ENCODE measurements around the gene BLMH. TPM values are rescaled to one million over a fixed set of nuclear protein-coding genes. Genes with fewer than 3 reads are reported as not detected.

BLMH gene
- total RNA-seq, 1 experiment from 2014 or later: 51.2 TPM

DNA sequence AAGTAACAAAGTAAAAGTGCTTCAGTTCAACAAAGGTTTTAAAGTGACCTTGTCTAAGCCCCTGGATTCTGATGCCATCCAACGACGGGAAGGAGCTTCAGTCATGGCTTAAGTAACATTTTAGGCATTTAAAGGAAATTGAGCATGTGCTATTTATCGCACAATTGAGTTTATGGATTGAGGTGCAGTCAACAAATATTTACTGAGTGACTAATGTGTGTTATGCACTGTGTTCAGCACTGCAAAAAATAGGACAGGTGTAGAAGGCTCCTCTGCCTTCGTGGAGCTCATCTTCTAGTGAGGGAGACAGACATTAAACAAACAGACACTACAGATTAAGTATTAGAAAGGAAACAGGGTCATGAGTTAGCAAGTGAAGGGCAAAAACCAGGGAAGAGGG lies 29.6 kb upstream of the BLMH start:
- H2AFZ ChIP-seq (ENCODE audit: low read depth, low read length, poor library complexity, severe bottlenecking): no peak overlapping the region
- TF ChIP-seq EGR1 (IDR thresholded peaks at IDR 0.05; ENCODE audit: low read depth): no peak
- no peak for TF ChIP-seq FOSL1 (IDR thresholded peaks at IDR 0.05; ENCODE audit: low read depth)
- TF ChIP-seq ELF1 (IDR thresholded peaks at IDR 0.05; ENCODE audit: borderline replicate concordance, low read depth): no peak
- no TSS peak for BruUV-seq (replicated peaks)
- no peak overlapping the region for H3K9ac ChIP-seq (ENCODE audit: low read length)
- RAD21 ChIA-PET (ENCODE audit: low non-redundant PET in 1 of 2, low total read pairs in 2 of 2, uncharacterized antibody in 2 of 2, unreplicated experiment in 2 of 2): no interaction called here
- no peaks in the 10 kb centered on the region for H3K4me1 ChIP-seq (ENCODE audit: control insufficient read depth in 1 of 2, insufficient read depth in 2 of 2, low read length in 2 of 2)
- CTCF ChIA-PET: no interaction called here
- H3K27ac ChIP-seq (ENCODE audit: low read depth, low read length): no peak overlapping the region
- ATAC-seq (no peak), DNase-seq (ENCODE audit: low read depth, low spot score) (no peak)
- no peaks in the 10 kb centered on the region for H3K9me3 ChIP-seq (ENCODE audit: control insufficient read depth in 1 of 2, insufficient read depth in 1 of 2, low read depth in 1 of 2, low read length in 2 of 2)
- no peak overlapping the region for H3K4me3 ChIP-seq (replicated peaks in 1 of 2; ENCODE audit: low read depth in 1 of 2, low read length in 2 of 2)
- 0 out of 2 replicates have a peak, but pooled peaks cover 5% of the 10 kb centered on the region for H3K27me3 ChIP-seq (ENCODE audit: insufficient read depth, low read length)
- no peak overlapping the region for H3K4me2 ChIP-seq (ENCODE audit: low read length)
- POLR2A ChIA-PET: no interaction called here
- no peaks in the 10 kb centered on the region for H3K79me2 ChIP-seq (ENCODE audit: insufficient read depth, low read length)
- no peaks in the 10 kb centered on the region for H4K20me1 ChIP-seq (ENCODE audit: insufficient read depth)
- H3K36me3 ChIP-seq (ENCODE audit: control insufficient read depth in 1 of 2, insufficient read depth in 2 of 2, low read length in 2 of 2): no peaks in the 10 kb centered on the region
- intact Hi-C loops (cut with micrococcal nuclease): no loop called here
- no peaks in the 10 kb centered on the region for H3K9me2 ChIP-seq (ENCODE audit: insufficient read depth)

DNA sequence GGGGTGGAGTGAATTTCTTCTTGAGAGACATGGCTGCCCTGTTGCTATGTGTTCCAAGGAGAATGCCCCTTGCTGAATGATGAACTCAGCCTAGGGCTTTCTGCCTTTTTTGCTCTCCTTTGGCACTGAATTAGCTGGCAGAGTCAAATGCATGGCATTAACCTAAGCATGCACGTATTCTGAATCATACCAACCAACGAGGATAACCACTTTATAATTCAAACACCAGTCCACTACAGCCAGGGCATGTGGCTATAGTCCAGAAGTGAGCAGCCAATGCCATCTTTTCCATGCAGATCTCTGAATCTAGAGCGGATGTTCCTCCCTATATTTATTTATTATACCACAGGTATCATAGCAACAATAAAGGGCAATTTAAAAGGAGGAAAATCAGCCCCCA lies 26.4 kb upstream of the BLMH start:
- Histone ChIP-seq H3K4me2 (ENCODE audit: low read length) (no peak overlapping the region), H3K27ac (ENCODE audit: low read depth, low read length) (no peak overlapping the region), H3K79me2 (ENCODE audit: insufficient read depth, low read length) (no peaks in the 10 kb centered on the region), H2AFZ (ENCODE audit: low read depth, low read length, poor library complexity, severe bottlenecking) (no peak overlapping the region), H3K4me3 (replicated peaks in 1 of 2; ENCODE audit: low read depth in 1 of 2, low read length in 2 of 2) (no peak overlapping the region), H3K27me3 (ENCODE audit: insufficient read depth, low read length) (peaks cover 6% of the 10 kb centered on the region; the same call in 1 of the 2 replicates), H4K20me1 (ENCODE audit: insufficient read depth) (no peaks in the 10 kb centered on the region), H3K9ac (ENCODE audit: low read length) (no peak overlapping the region), H3K9me2 (ENCODE audit: insufficient read depth) (no peaks in the 10 kb centered on the region), H3K36me3 (ENCODE audit: control insufficient read depth in 1 of 2, insufficient read depth in 2 of 2, low read length in 2 of 2) (no peaks in the 10 kb centered on the region), H3K4me1 (ENCODE audit: control insufficient read depth in 1 of 2, insufficient read depth in 2 of 2, low read length in 2 of 2) (no peaks in the 10 kb centered on the region), H3K9me3 (ENCODE audit: control insufficient read depth in 1 of 2, insufficient read depth in 1 of 2, low read depth in 1 of 2, low read length in 2 of 2) (no peaks in the 10 kb centered on the region)
- POLR2A ChIA-PET: no interaction called here
- intact Hi-C loops (cut with micrococcal nuclease): no loop called here
- CTCF ChIA-PET: interaction anchor here (1.2 kb wide), 1 partner anchor 18 kb away, joined by 3 read pairs; no protein-coding TSS in a partner anchor
- RAD21 ChIA-PET (ENCODE audit: low non-redundant PET in 1 of 2, low total read pairs in 2 of 2, uncharacterized antibody in 2 of 2, unreplicated experiment in 2 of 2): no interaction called here
- ATAC-seq: no peak
- no peak for DNase-seq (ENCODE audit: low read depth, low spot score)
- no TSS peak for BruUV-seq (replicated peaks)
- TF ChIP-seq POLR2A (IDR thresholded peaks at IDR 0.05; ENCODE audit: borderline replicate concordance, extremely low read depth, insufficient read depth, insufficient read length): no peak
- TF ChIP-seq, protein P1, sequence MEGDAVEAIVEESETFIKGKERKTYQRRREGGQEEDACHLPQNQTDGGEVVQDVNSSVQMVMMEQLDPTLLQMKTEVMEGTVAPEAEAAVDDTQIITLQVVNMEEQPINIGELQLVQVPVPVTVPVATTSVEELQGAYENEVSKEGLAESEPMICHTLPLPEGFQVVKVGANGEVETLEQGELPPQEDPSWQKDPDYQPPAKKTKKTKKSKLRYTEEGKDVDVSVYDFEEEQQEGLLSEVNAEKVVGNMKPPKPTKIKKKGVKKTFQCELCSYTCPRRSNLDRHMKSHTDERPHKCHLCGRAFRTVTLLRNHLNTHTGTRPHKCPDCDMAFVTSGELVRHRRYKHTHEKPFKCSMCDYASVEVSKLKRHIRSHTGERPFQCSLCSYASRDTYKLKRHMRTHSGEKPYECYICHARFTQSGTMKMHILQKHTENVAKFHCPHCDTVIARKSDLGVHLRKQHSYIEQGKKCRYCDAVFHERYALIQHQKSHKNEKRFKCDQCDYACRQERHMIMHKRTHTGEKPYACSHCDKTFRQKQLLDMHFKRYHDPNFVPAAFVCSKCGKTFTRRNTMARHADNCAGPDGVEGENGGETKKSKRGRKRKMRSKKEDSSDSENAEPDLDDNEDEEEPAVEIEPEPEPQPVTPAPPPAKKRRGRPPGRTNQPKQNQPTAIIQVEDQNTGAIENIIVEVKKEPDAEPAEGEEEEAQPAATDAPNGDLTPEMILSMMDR (IDR thresholded peaks at IDR 0.05 in 2 of 3, conservative IDR thresholded peaks at IDR 0.05 in 1 of 3; ENCODE audit: borderline replicate concordance in 1 of 3, insufficient read depth in 1 of 3, low read depth in 2 of 3, low read length in 2 of 3): no peak
- TF ChIP-seq EZH2phosphoT487 (IDR thresholded peaks at IDR 0.05; ENCODE audit: borderline replicate concordance): no peak
- no peak for TF ChIP-seq RAD21 (IDR thresholded peaks at IDR 0.05; ENCODE audit: low read depth)
- TF ChIP-seq FOSL1 (IDR thresholded peaks at IDR 0.05; ENCODE audit: low read depth): no peak
- TF ChIP-seq, protein P2, sequence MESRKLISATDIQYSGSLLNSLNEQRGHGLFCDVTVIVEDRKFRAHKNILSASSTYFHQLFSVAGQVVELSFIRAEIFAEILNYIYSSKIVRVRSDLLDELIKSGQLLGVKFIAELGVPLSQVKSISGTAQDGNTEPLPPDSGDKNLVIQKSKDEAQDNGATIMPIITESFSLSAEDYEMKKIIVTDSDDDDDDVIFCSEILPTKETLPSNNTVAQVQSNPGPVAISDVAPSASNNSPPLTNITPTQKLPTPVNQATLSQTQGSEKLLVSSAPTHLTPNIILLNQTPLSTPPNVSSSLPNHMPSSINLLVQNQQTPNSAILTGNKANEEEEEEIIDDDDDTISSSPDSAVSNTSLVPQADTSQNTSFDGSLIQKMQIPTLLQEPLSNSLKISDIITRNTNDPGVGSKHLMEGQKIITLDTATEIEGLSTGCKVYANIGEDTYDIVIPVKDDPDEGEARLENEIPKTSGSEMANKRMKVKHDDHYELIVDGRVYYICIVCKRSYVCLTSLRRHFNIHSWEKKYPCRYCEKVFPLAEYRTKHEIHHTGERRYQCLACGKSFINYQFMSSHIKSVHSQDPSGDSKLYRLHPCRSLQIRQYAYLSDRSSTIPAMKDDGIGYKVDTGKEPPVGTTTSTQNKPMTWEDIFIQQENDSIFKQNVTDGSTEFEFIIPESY (IDR thresholded peaks at IDR 0.05; ENCODE audit: extremely low read depth, insufficient replicate concordance, low read length): no peak
- TF ChIP-seq YY1 (IDR thresholded peaks at IDR 0.05; ENCODE audit: extremely low read depth, insufficient replicate concordance, low read depth, low read length): no peak
- TF ChIP-seq ELF1 (IDR thresholded peaks at IDR 0.05; ENCODE audit: borderline replicate concordance, low read depth): no peak
- TF ChIP-seq ZFX (IDR thresholded peaks at IDR 0.05): no peak
- no peak for TF ChIP-seq EZH2 (IDR thresholded peaks at IDR 0.05)
- no peak for TF ChIP-seq POLR2AphosphoS5 (IDR thresholded peaks at IDR 0.05; ENCODE audit: low read depth, low read length)
- TF ChIP-seq SP1 (IDR thresholded peaks at IDR 0.05; ENCODE audit: low read depth): no peak
- no peak for TF ChIP-seq SIN3A (IDR thresholded peaks at IDR 0.05; ENCODE audit: low read depth)
